Choroid plexus epithelial cell (primary cell): Measurements from ENCODE around the gene KRTAP10-6.
"Not testable (repeated sequence)": the region's sequence is repeated elsewhere in the genome, so short reads cannot be mapped to it uniquely, and the experiment has no call there.

Experiments used
- DNase-seq: peaks from one replicate; pipeline ENCODE4 v3.0.0-alpha.2; 2010; ENCODE audit warnings: low read depth
- H3K4me3 ChIP-seq: 2 replicates; pipeline ENCODE4 v1.5.1; 2011; ENCODE audit warnings: low read depth, mild to moderate bottlenecking, control low read depth, low read length, moderate library complexity
- CTCF ChIP-seq: conservative IDR thresholded peaks from 2 replicates; pipeline ENCODE4 v1.5.1; 2011; ENCODE audit warnings: low read depth, mild to moderate bottlenecking, control low read depth, inconsistent platforms, low read length, moderate library complexity

Gene KRTAP10-6

GRCh38 chr21:44592446-44593311 lies at the start of gene KRTAP10-6:
KRTAP10-6 (minus strand) TSS chr21:44592505; CDS start chr21:44592484, 21 bp downstream.
- no peak for TF ChIP-seq CTCF
- DNase-seq: no peak
- no peak within 1 kb of the TSS for H3K4me3 ChIP-seq

- TF ChIP-seq CTCF: no peak
- no peak overlapping the region for H3K4me3 ChIP-seq
- DNase-seq: no peak
Measured at GRCh38 chr21:44640761-44641160, 48.5 kb upstream of the KRTAP10-6 start.

GRCh38 chr21:44639331-44639655 lies 47.0 kb upstream of the KRTAP10-6 start:
- H3K4me3 ChIP-seq: no peak overlapping the region
- DNase-seq: no peak
- TF ChIP-seq CTCF: no peak

GRCh38 chr21:44638506-44639330 lies 46.4 kb upstream of the KRTAP10-6 start:
- not testable (repeated sequence) for DNase-seq, H3K4me3 ChIP-seq

GRCh38 chr21:44637851-44638348 lies 45.6 kb upstream of the KRTAP10-6 start:
- DNase-seq, H3K4me3 ChIP-seq: not testable (repeated sequence)

GRCh38 chr21:44637018-44637850 lies 44.9 kb upstream of the KRTAP10-6 start, which contains the start of gene KRTAP10-10:
KRTAP10-10 (plus strand) TSS chr21:44637356; CDS start chr21:44637418, 62 bp downstream.
- no peak for TF ChIP-seq CTCF
- DNase-seq: no peak
- no peak within 1 kb of the TSS for H3K4me3 ChIP-seq

GRCh38 chr21:44636209-44637017 lies 44.1 kb upstream of the KRTAP10-6 start:
- TF ChIP-seq CTCF: no peak
- DNase-seq: no peak
- H3K4me3 ChIP-seq: no peak overlapping the region
